Effector CD8-positive, alpha-beta T cell (primary cell): ENCODE measurements around the gene ALDH1A3.

Source experiments
- DNase-seq: peaks from one replicate; lab custom pipeline; 2025; lab: John Stamatoyannopoulos, UW

Gene ALDH1A3

GRCh38 chr15:100901702-100902435 lies 22.2 kb downstream of the ALDH1A3 start:
- DNase-seq: no peak

GRCh38 chr15:100902436-100903167 lies 23.0 kb downstream of the ALDH1A3 start:
- no peak for DNase-seq

- DNase-seq: no peak
Observed at GRCh38 chr15:100903168-100903554, 23.5 kb downstream of the ALDH1A3 start.

GRCh38 chr15:100905850-100906249 lies 26.2 kb downstream of the ALDH1A3 start:
- no peak for DNase-seq

- no peak for DNase-seq
Observed at GRCh38 chr15:100908466-100908865, 28.8 kb downstream of the ALDH1A3 start.

- DNase-seq: no peak
Observed at GRCh38 chr15:100909565-100909964, 29.9 kb downstream of the ALDH1A3 start.

- no peak for DNase-seq
Observed at GRCh38 chr15:100909989-100910955, 30.6 kb downstream of the ALDH1A3 start.

- no peak for DNase-seq
Observed at GRCh38 chr15:100911086-100911485, 31.5 kb downstream of the ALDH1A3 start.

- no peak for DNase-seq
Observed at GRCh38 chr15:100913961-100914360, 34.3 kb downstream of the ALDH1A3 start.

- no peak for DNase-seq
Observed at GRCh38 chr15:100914876-100915275, 35.2 kb downstream of the ALDH1A3 start.

GRCh38 chr15:100918034-100918689 lies 38.5 kb downstream of the ALDH1A3 start:
- DNase-seq: no peak

- no peak for DNase-seq
Observed at GRCh38 chr15:100918690-100919480, 39.3 kb downstream of the ALDH1A3 start, which contains the start of gene LRRK1. LRRK1 (plus strand) TSS chr15:100919357; CDS start chr15:100924633, 5,276 bp downstream.

- DNase-seq: no peak
Observed at GRCh38 chr15:100919481-100920405, 40.1 kb downstream of the ALDH1A3 start.

- DNase-seq: no peak
Observed at GRCh38 chr15:100920516-100921135, 41.0 kb downstream of the ALDH1A3 start.

- no peak for DNase-seq
Observed at GRCh38 chr15:100922192-100923040, 42.8 kb downstream of the ALDH1A3 start.

- no peak for DNase-seq
Observed at GRCh38 chr15:100923076-100923475, 43.4 kb downstream of the ALDH1A3 start.

- DNase-seq: no peak
Observed at GRCh38 chr15:100923902-100924301, 44.3 kb downstream of the ALDH1A3 start.

GRCh38 chr15:100924436-100924835 lies 44.8 kb downstream of the ALDH1A3 start:
- DNase-seq: no peak
